ENCODE results near the gene CACUL1.

The CACUL1 gene

GRCh38 chr10:118732245-118733165 lies 22.3 kb downstream of the CACUL1 start:
- peak; percentile 37 for DNase-seq

GRCh38 chr10:118730756-118731456 lies 23.9 kb downstream of the CACUL1 start:
- no peak for DNase-seq

GRCh38 chr10:118729641-118730258 lies 25.0 kb downstream of the CACUL1 start:
- peak; percentile 43 for DNase-seq

- DNase-seq = no peak
These were observed 25.6 kb downstream of the CACUL1 start for GRCh38 chr10:118729200-118729599.

- DNase-seq = no peak
These were observed 28.8 kb downstream of the CACUL1 start for GRCh38 chr10:118725886-118726500.

GRCh38 chr10:118723466-118723865 lies 31.3 kb downstream of the CACUL1 start:
- DNase-seq = no peak

GRCh38 chr10:118721539-118721876 lies 33.3 kb downstream of the CACUL1 start:
- no peak for DNase-seq

GRCh38 chr10:118720685-118721538 lies 33.9 kb downstream of the CACUL1 start:
- DNase-seq = peak; percentile 73

GRCh38 chr10:118714366-118714765 lies 40.4 kb downstream of the CACUL1 start:
- DNase-seq = no peak

GRCh38 chr10:118712930-118713634 lies 41.7 kb downstream of the CACUL1 start:
- no peak for DNase-seq

GRCh38 chr10:118712080-118712479 lies 42.7 kb downstream of the CACUL1 start:
- DNase-seq = no peak

- no peak for DNase-seq
These were observed 44.3 kb downstream of the CACUL1 start for GRCh38 chr10:118710487-118710886.

- DNase-seq = no peak
These were observed 46.2 kb downstream of the CACUL1 start for GRCh38 chr10:118708571-118708970.

- no peak for DNase-seq
These were observed 50.1 kb downstream of the CACUL1 start for GRCh38 chr10:118704711-118705110.

- DNase-seq = no peak
These were observed 53.0 kb downstream of the CACUL1 start for GRCh38 chr10:118701529-118702323.

- DNase-seq = peak; percentile 82
These were observed 56.3 kb downstream of the CACUL1 start for GRCh38 chr10:118698421-118698820.

GRCh38 chr10:118694848-118695247 lies 59.9 kb downstream of the CACUL1 start:
- DNase-seq = no peak

GRCh38 chr10:118692872-118693271 lies 61.9 kb downstream of the CACUL1 start:
- no peak for DNase-seq

GRCh38 chr10:118689070-118689858 lies 65.5 kb downstream of the CACUL1 start:
- DNase-seq = no peak

GRCh38 chr10:118687472-118687871 lies 67.3 kb downstream of the CACUL1 start:
- no peak for DNase-seq
